ENCODE data around the gene PAQR4. TPM values are rescaled to one million over a fixed set of nuclear protein-coding genes. Genes with fewer than 3 reads are reported as not detected.

PAQR4 gene
- total and polyA plus RNA-seq, 2 donors (not counting 1 experiment from before 2014, with no cell fraction given) = 1.5 to 3.0 TPM

DNA sequence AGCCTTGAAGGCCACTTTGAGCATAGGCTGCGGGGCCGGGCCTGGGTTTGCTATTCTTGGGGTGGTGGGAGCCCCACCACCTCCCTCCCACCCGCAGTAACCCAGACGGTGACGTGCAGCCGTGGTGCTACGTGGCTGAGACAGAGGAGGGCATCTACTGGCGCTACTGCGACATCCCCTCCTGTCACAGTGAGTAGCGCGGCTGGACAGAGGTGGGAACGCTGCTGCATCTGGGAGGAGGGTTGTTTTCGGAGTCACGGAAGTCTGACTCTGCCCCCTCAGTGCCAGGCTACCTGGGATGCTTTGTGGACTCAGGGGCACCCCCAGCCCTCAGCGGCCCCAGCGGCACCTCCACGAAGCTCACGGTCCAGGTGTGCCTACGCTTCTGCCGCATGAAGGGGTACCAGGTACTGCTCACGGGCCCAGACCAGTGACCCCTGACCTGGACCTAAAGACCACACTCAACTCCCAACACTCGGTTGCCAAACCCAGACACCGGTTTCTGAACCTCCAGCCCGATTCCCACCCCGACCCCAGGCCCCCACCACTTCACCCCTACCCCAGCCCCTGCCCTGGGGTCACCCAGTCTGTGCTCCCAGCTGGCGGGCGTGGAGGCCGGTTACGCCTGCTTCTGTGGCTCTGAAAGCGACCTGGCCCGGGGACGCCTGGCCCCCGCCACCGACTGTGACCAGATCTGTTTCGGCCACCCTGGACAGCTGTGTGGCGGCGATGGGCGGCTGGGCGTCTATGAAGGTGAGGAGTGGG is 2.9 kb upstream of the PAQR4 start:
- H2AFZ ChIP-seq (ENCODE audit: low read length) = no peak overlapping the region
- peaks cover 2% of the 10 kb centered on the region for H3K4me1 ChIP-seq (ENCODE audit: control insufficient read depth, extremely low read depth, insufficient read depth, low read length)
- no peak overlapping the region for H3K4me3 ChIP-seq (replicated peaks in 1 of 4; ENCODE audit: control extremely low read depth in 1 of 4, insufficient read depth in 1 of 4, low read depth in 3 of 4, low read length in 4 of 4)
- H3K36me3 ChIP-seq (ENCODE audit: control insufficient read depth, insufficient read depth, low read length) = no peaks in the 10 kb centered on the region
- no peak overlapping the region for H3K4me2 ChIP-seq (ENCODE audit: extremely low read depth, insufficient read depth, low read length)
- no peaks in the 10 kb centered on the region for H4K20me1 ChIP-seq (ENCODE audit: control insufficient read depth, extremely low read depth, insufficient read depth, low read length)
- no peaks in the 10 kb centered on the region for H3K9me3 ChIP-seq (ENCODE audit: control insufficient read depth, insufficient read depth, low read depth, low read length)
- H3K27me3 ChIP-seq (ENCODE audit: control insufficient read depth, insufficient read depth, low read length) = peaks cover 51% of the 10 kb centered on the region
- TF ChIP-seq EZH2 (IDR thresholded peaks at IDR 0.05; ENCODE audit: low read length, missing control alignments) = peak; percentile 63
- TF ChIP-seq, protein P1, sequence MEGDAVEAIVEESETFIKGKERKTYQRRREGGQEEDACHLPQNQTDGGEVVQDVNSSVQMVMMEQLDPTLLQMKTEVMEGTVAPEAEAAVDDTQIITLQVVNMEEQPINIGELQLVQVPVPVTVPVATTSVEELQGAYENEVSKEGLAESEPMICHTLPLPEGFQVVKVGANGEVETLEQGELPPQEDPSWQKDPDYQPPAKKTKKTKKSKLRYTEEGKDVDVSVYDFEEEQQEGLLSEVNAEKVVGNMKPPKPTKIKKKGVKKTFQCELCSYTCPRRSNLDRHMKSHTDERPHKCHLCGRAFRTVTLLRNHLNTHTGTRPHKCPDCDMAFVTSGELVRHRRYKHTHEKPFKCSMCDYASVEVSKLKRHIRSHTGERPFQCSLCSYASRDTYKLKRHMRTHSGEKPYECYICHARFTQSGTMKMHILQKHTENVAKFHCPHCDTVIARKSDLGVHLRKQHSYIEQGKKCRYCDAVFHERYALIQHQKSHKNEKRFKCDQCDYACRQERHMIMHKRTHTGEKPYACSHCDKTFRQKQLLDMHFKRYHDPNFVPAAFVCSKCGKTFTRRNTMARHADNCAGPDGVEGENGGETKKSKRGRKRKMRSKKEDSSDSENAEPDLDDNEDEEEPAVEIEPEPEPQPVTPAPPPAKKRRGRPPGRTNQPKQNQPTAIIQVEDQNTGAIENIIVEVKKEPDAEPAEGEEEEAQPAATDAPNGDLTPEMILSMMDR (conservative IDR thresholded peaks at IDR 0.05 in 1 of 2, IDR thresholded peaks at IDR 0.05 in 1 of 2; ENCODE audit: low read depth in 1 of 2, low read length in 2 of 2) = no peak
- H3K9ac ChIP-seq (ENCODE audit: insufficient read depth, low read length) = no peak overlapping the region
- no peak overlapping the region for H3K27ac ChIP-seq (ENCODE audit: insufficient read depth, low read length)
- no peak for DNase-seq (ENCODE audit: low read depth in 2 of 2)
- no peaks in the 10 kb centered on the region for H3K79me2 ChIP-seq (ENCODE audit: control insufficient read depth, insufficient read depth, low read length)

DNA sequence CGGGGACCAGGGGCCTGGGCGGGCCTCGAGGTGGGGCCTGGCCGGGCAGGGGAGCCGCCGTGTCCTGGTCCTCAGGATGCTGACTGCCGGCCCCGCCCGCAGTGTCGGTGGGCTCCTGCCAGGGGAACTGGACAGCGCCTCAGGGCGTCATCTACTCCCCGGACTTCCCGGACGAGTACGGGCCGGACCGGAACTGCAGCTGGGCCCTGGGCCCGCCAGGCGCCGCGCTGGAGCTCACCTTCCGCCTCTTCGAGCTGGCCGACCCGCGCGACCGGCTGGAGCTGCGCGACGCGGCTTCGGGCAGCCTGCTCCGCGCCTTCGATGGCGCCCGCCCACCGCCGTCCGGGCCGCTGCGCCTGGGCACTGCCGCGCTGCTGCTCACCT is 2.3 kb upstream of the PAQR4 start:
- Histone ChIP-seq H3K36me3 (ENCODE audit: control insufficient read depth, insufficient read depth, low read length) (no peaks in the 10 kb centered on the region), H3K4me1 (ENCODE audit: control insufficient read depth, extremely low read depth, insufficient read depth, low read length) (peaks cover 2% of the 10 kb centered on the region), H2AFZ (ENCODE audit: low read length) (no peak overlapping the region), H3K9ac (ENCODE audit: insufficient read depth, low read length) (no peak overlapping the region), H3K79me2 (ENCODE audit: control insufficient read depth, insufficient read depth, low read length) (no peaks in the 10 kb centered on the region), H3K27me3 (ENCODE audit: control insufficient read depth, insufficient read depth, low read length) (peaks cover 51% of the 10 kb centered on the region), H3K4me2 (ENCODE audit: extremely low read depth, insufficient read depth, low read length) (no peak overlapping the region), H3K27ac (ENCODE audit: insufficient read depth, low read length) (no peak overlapping the region), H3K4me3 (replicated peaks in 1 of 4; ENCODE audit: control extremely low read depth in 1 of 4, insufficient read depth in 1 of 4, low read depth in 3 of 4, low read length in 4 of 4) (no peak overlapping the region), H3K9me3 (ENCODE audit: control insufficient read depth, insufficient read depth, low read depth, low read length) (no peaks in the 10 kb centered on the region), H4K20me1 (ENCODE audit: control insufficient read depth, extremely low read depth, insufficient read depth, low read length) (no peaks in the 10 kb centered on the region)
- TF ChIP-seq, protein P1 (conservative IDR thresholded peaks at IDR 0.05 in 1 of 2, IDR thresholded peaks at IDR 0.05 in 1 of 2; ENCODE audit: low read depth in 1 of 2, low read length in 2 of 2) = no peak
- TF ChIP-seq EZH2 (IDR thresholded peaks at IDR 0.05; ENCODE audit: low read length, missing control alignments) = peak; percentile 88
- DNase-seq (ENCODE audit: low read depth in 2 of 2) = no peak

DNA sequence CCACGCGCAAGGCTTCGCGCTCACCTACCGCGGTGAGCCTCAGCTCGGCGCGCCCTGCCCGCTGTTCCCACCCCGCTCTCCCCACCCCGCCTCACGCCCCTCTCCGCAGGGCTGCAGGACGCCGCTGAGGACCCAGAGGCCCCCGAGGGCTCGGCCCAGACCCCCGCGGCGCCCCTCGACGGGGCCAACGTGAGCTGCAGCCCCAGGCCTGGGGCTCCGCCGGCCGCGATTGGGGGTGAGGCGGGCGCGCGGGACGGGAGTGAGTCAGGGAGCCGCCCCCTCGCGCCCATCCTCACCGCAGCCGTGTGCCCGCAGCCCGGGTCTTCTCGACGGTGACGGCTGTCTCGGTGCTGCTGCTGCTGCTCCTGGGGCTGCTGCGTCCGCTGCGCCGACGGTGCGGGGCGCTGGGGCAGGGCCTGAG is 1.9 kb upstream of the PAQR4 start:
- TF ChIP-seq EZH2 (IDR thresholded peaks at IDR 0.05; ENCODE audit: low read length, missing control alignments) = no peak
- TF ChIP-seq, protein P1 (conservative IDR thresholded peaks at IDR 0.05 in 1 of 2, IDR thresholded peaks at IDR 0.05 in 1 of 2; ENCODE audit: low read depth in 1 of 2, low read length in 2 of 2) = no peak
- Histone ChIP-seq H3K9me3 (ENCODE audit: control insufficient read depth, insufficient read depth, low read depth, low read length) (no peaks in the 10 kb centered on the region), H3K4me2 (ENCODE audit: extremely low read depth, insufficient read depth, low read length) (no peak overlapping the region), H3K36me3 (ENCODE audit: control insufficient read depth, insufficient read depth, low read length) (no peaks in the 10 kb centered on the region), H3K27me3 (ENCODE audit: control insufficient read depth, insufficient read depth, low read length) (peaks cover 47% of the 10 kb centered on the region), H3K9ac (ENCODE audit: insufficient read depth, low read length) (no peak overlapping the region), H3K4me1 (ENCODE audit: control insufficient read depth, extremely low read depth, insufficient read depth, low read length) (peaks cover 2% of the 10 kb centered on the region), H3K79me2 (ENCODE audit: control insufficient read depth, insufficient read depth, low read length) (no peaks in the 10 kb centered on the region), H3K27ac (ENCODE audit: insufficient read depth, low read length) (no peak overlapping the region), H4K20me1 (ENCODE audit: control insufficient read depth, extremely low read depth, insufficient read depth, low read length) (no peaks in the 10 kb centered on the region), H3K4me3 (replicated peaks in 1 of 4; ENCODE audit: control extremely low read depth in 1 of 4, insufficient read depth in 1 of 4, low read depth in 3 of 4, low read length in 4 of 4) (no peak overlapping the region), H2AFZ (ENCODE audit: low read length) (no peak overlapping the region)
- DNase-seq (ENCODE audit: low read depth in 2 of 2) = no peak
